NCI-H2029 treated with DMSO at 0.1 percent for 48 hours (cell line): Measurements from ENCODE around the gene PANX1.
"Not testable (repeated sequence)": the region's sequence is repeated elsewhere in the genome, so short reads cannot be mapped to it uniquely, and the experiment has no call there.

Experiments used
- DNase-seq: peaks from one replicate; lab custom pipeline; 2025; lab: John Stamatoyannopoulos, UW

PANX1 gene

DNA sequence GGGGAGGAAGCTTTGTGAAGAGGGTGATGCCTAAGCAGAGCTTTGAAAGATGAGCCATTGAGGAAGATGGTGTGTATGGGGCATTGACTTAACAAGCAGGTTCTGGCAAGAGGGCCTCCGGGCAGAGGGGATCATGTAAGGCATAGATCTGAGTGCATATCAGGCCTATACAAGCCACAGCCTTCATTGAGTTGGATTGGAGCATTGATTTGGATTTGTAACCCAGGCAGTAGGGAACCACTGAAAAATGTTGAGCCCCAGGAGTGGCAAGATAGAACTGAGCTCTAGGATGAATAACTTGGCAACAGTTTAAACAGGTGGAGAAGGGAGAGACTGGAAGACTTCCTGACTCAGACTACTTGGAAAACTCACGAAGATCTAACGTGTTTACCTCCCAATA is 21.4 kb downstream of the PANX1 start:
- no peak for DNase-seq

GRCh38 chr11:94150704-94151685 is 22.4 kb downstream of the PANX1 start:
- no peak for DNase-seq

DNA sequence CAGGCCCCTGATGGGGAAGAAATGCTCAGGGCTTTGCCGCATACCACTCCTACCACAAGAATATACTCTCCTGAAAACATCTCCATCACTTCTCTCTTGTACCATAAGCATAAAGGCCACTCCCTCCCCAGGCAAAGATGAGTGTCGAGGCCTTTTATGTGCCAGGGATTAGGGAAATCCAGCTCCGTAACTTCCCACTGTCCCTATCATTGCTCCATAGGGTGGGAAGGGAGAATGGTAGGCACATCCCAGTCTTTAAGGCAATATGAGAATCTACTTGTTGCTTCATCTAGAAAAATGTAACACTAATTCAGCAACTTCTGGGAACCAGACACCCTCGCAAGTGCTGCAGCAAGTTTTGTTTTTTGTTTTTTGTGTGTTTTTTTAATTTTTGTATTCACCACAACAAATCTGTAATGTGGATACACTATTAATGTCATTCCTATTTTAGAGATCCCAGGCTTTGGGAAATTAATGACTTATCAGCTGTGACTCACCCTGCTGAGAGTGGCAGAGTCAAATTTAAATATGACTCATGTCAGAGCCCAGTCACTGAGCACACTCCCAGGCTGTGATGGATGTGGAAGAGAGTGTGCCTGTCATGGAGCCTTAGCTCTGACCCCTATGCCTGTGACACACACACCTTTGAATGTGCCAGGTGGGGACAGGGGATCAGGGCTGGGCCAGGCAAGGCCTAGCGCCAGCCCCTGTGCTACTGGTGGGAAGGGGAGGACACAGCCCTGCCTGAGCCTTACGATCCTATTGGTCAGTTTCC is 23.4 kb downstream of the PANX1 start:
- DNase-seq: no peak

GRCh38 chr11:94152678-94153065 is 24.0 kb downstream of the PANX1 start:
- no peak for DNase-seq

- DNase-seq: no peak
Observed at GRCh38 chr11:94153320-94153719, 24.7 kb downstream of the PANX1 start.

GRCh38 chr11:94154095-94154856 is 25.6 kb downstream of the PANX1 start:
- no peak for DNase-seq

DNA sequence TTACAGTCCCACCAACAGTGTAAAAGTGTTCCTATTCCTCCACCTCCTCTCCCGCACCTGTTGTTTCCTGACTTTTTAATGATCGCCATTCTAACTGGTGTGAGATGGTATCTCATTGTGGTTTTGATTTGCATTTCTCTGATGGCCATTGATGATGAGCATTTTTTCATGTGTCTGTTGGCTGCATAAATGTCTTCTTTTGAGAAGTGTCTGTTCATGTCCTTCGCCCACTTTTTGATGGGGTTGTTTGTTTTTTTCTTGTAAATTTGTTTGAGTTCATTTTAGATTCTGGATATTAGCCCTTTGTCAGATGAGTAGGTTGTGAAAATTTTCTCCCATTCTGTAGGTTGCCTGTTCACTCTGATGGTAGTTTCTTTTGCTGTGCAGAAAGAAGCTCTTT is 28.7 kb downstream of the PANX1 start:
- DNase-seq: not testable (repeated sequence)

DNA sequence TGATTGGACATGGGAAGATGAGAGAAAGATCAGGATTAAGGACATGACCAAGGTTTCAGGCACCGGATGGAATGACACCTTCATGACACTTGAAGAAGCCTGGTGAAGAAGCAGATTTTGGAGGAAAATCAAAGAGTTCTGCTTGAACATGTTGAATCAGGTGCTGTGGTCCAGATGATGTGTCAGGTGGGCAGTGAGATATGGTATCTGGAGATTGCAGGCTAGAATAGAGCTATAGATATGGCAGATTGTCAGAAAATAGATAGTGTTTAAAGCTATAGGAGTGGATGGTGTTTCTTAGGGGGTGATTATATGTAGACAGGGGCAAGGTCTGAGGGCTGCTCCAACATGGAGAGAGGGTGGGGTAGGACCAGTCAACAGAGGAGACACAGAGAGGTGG is 40.2 kb downstream of the PANX1 start:
- no peak for DNase-seq

DNA sequence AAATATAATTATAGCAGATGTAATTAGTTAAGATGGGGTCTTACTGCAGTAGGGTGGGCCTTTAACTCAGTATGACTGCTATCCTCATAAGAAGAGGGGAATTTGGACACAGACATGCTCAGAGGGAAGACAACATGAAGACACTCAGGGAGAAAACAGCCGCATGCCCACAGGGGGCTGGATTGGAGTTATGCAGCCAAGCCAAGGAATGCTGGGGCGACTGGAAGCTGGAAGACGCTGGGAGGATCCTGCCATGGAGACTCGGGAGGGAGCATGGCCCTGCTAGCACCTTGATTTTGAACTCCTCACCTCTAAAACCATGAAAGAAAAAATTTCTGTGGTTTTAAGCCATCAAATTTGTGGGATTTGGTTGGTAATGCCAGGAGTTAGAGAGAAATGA is 40.9 kb downstream of the PANX1 start:
- DNase-seq: no peak

DNA sequence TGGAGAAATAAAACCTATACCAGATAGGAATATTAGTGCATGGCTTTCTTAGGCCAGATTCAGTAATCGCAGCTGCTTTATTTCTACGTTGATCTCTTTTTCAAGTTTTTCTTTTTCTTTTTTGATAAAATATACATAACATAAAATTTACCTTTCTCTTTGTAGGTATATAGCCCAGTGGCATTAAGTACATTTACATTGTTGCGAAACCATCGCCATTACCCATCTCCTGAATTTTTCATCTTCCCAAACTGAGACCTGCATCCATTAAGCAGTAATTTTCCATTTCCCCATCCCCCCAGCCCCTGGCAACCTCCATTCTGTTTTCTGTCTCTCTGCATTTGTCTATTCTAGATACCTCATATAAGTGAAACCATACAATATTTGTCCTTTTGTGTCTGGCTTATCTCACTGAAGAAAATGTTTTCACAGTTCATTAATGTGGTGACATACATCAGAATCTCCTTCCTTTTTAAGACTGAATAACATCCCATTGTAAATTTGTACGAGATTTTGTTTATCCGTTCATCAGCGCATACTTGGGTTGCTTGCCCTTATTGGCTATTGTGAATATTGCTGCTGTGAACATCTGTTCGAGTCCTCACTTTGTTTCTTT is 41.4 kb downstream of the PANX1 start:
- no peak for DNase-seq

DNA sequence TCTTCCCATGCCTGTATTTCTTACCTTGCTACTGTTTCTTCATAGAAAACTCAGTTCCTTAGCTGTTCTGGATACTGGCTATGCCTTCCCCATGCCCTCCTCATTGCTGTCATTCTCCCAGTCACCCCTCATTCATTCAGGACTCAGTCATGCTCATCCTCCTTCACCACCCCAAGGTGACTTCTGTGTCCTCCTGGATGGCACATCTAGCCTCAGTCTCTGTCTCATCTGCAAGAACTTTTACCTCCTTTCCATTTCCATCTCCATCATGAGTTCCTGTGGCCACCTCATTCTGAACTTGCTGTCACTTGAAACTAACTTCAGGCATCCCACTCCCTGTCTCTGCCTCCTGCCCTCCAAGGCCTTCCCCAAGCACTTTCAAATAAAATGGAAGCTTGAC is 42.3 kb downstream of the PANX1 start:
- DNase-seq: no peak

- DNase-seq: no peak
Observed at GRCh38 chr11:94171693-94172440, 43.2 kb downstream of the PANX1 start.

- no peak for DNase-seq
Observed at GRCh38 chr11:94175535-94175934, 46.9 kb downstream of the PANX1 start.

- DNase-seq: no peak
Observed at GRCh38 chr11:94178331-94178730, 49.7 kb downstream of the PANX1 start.

DNA sequence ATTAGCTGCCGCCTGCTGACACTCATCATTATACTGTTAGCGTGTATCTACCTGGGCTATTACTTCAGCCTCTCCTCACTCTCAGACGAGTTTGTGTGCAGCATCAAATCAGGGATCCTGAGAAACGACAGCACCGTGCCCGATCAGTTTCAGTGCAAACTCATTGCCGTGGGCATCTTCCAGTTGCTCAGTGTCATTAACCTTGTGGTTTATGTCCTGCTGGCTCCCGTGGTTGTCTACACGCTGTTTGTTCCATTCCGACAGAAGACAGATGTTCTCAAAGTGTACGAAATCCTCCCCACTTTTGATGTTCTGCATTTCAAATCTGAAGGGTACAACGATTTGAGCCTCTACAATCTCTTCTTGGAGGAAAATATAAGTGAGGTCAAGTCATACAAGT is 51.1 kb downstream of the PANX1 start:
- no peak for DNase-seq

DNA sequence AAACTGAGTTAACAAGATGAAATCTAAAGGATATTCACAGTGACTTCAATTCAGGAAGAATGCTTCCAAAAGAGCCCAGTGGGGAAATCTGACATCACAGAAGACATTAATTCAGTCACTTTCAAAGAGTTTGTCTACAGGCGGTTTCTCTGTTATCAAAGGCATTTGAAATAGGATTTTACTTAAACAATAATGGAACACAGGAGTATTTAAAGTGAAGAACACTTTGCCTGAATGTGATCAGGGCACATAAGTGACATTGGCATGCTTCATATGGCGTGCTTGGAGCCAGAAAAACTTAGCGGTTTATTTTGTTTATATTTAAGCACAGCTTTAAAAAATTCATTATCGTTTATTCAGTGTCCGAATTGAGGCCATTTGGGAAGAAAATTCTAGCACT is 52.9 kb downstream of the PANX1 start:
- DNase-seq: no peak

- DNase-seq: no peak
Observed at GRCh38 chr11:94181943-94182342, 53.3 kb downstream of the PANX1 start.

DNA sequence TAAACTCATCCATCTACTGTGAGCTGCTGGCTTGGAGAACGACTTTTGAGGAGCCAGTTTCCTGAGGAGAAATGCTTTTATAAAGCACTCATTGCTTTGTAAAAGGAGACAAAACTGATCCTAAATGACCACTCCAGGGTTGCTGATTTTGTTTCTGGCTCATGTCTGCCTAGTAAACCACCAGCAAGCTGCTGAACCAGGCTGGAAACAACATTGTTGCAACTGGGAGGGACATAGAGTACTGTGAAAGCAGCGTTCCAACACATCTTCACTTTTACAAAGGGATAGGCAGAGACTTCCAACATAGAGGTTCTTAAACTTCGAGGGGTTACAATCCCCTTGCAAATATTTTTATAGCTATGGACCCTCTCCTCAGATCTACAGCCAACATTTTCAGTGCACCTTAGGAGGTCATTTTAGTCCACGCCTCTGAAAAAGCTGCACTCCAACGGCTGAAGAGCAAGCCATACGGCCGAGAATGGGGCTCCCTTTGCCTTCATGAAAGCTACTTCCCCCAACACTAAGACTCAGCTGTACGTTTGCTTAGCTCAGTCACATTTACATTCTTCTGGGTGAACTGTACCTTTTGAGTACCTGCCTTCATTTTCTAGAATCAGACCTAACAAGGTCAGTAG is 54.7 kb downstream of the PANX1 start:
- no peak for DNase-seq

DNA sequence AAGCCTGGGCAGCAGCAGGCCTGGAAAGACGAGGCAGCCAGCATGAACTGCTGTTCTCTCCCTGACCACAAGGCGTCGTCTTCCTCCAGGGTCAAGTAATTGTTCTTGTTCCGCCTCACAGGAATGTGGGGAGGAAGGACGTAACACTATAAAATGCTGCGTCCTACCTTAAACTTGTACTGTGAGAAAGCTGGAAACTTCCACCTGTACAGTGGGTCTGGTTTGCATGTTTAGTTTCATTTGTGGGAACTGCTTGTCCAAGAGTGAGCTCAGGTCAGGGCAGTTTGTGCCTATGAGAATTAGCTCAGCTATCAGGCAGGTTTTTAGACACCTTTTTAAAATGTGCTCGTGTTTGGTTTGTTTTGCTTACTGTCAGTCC is 55.2 kb downstream of the PANX1 start:
- DNase-seq: no peak

GRCh38 chr11:94184362-94184761 is 55.7 kb downstream of the PANX1 start:
- no peak for DNase-seq

DNA sequence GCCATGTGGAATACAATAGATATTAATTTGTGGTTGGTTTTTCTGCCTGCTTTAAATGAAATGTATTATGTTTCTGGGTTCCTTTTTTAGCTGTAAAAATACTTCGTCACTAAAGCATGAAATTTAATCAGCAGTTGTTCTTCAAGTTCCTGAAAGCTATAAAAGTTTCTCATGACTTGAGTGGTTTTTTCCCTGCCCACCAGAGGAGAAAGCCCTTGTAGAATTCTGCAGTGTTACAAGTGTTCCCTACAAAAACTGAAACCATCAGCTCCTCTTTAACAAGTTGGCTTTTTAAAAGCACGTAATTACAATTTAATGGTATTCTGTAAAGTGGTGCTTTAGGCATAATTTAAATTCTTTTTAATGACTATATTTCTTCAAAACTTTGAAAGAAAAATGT is 56.2 kb downstream of the PANX1 start:
- DNase-seq: no peak
